ENCODE measurements around the gene CEBPA.
"Not testable (repeated sequence)": the region's sequence is repeated elsewhere in the genome, so short reads cannot be mapped to it uniquely, and the experiment has no call there.

- not testable (repeated sequence) for TF ChIP-seq CTCF (conservative IDR thresholded peaks at IDR 0.05; ENCODE audit: low read length); EZH2phosphoT487 (IDR thresholded peaks at IDR 0.05; ENCODE audit: borderline replicate concordance, low read depth, low read length)
These were observed 15.7 kb upstream of the CEBPA start for GRCh38 chr19:33317991-33318390.

Data from OCI-LY7 (cell line).